Measurements from ENCODE around the gene TAF3.

The TAF3 gene

GRCh38 chr10:8037941-8038894 is 219.9 kb downstream of the TAF3 start:
- DNase-seq (ENCODE audit: low spot score), result no peak
- CTCF ChIA-PET, result interaction anchor here (0.7 kb wide), 1 partner anchor 50 kb away, joined by 3 read pairs; no protein-coding TSS in a partner anchor
- POLR2A ChIA-PET (ENCODE audit: low non-redundant PET), result no interaction called here

GRCh38 chr10:8039321-8039881 is 221.1 kb downstream of the TAF3 start:
- H3K27ac ChIP-seq, result no peak overlapping the region
- CTCF ChIA-PET, result no interaction called here
- no peak for TF ChIP-seq CTCF (conservative IDR thresholded peaks at IDR 0.05; ENCODE audit: low read depth)
- DNase-seq (ENCODE audit: low spot score), result no peak
- POLR2A ChIA-PET (ENCODE audit: low non-redundant PET), result no interaction called here

More at GRCh38 chr10:8037941-8038894, 219.9 kb downstream of the TAF3 start:
- no peak for TF ChIP-seq CTCF (conservative IDR thresholded peaks at IDR 0.05; ENCODE audit: low read depth)
- no peak overlapping the region for H3K27ac ChIP-seq

- CTCF ChIA-PET, result no interaction called here
- DNase-seq (ENCODE audit: low spot score), result no peak
- H3K27ac ChIP-seq, result no peak overlapping the region
- POLR2A ChIA-PET (ENCODE audit: low non-redundant PET), result no interaction called here
- no peak for TF ChIP-seq CTCF (conservative IDR thresholded peaks at IDR 0.05; ENCODE audit: low read depth)
Observed at GRCh38 chr10:8040651-8041050, 222.3 kb downstream of the TAF3 start.

GRCh38 chr10:8041284-8041991 is 223.1 kb downstream of the TAF3 start:
- no peak for TF ChIP-seq CTCF (conservative IDR thresholded peaks at IDR 0.05; ENCODE audit: low read depth)
- ChIA-PET POLR2A (ENCODE audit: low non-redundant PET) (no interaction called here), CTCF (no interaction called here)
- H3K27ac ChIP-seq, result no peak overlapping the region
- no peak for DNase-seq (ENCODE audit: low spot score)

- POLR2A ChIA-PET (ENCODE audit: low non-redundant PET), result no interaction called here
- DNase-seq (ENCODE audit: low spot score), result no peak
- TF ChIP-seq CTCF (conservative IDR thresholded peaks at IDR 0.05; ENCODE audit: low read depth), result no peak
- no peak overlapping the region for H3K27ac ChIP-seq
- CTCF ChIA-PET, result interaction anchor here (0.6 kb wide), 1 partner anchor 1256 kb away, joined by 5 read pairs; no protein-coding TSS in a partner anchor
Observed at GRCh38 chr10:8041992-8042720, 223.9 kb downstream of the TAF3 start.

All from RWPE1 (cell line).